HG03439 (cell line): Measurements from ENCODE around the gene RGS9BP.
"Not testable (repeated sequence)": the region's sequence is repeated elsewhere in the genome, so short reads cannot be mapped to it uniquely, and the experiment has no call there.

Experiments
- ATAC-seq: cut with Tn5 transposase; IDR thresholded peaks from one replicate; pipeline ENCODE4 v1.9.1; 2021; ENCODE audit warnings: mild to moderate bottlenecking, moderate library complexity; ENCODE audit not compliant: unreplicated experiment

RGS9BP gene

GRCh38 chr19:32671883-32672593 lies 3.6 kb upstream of the RGS9BP start:
- no peak for ATAC-seq

DNA sequence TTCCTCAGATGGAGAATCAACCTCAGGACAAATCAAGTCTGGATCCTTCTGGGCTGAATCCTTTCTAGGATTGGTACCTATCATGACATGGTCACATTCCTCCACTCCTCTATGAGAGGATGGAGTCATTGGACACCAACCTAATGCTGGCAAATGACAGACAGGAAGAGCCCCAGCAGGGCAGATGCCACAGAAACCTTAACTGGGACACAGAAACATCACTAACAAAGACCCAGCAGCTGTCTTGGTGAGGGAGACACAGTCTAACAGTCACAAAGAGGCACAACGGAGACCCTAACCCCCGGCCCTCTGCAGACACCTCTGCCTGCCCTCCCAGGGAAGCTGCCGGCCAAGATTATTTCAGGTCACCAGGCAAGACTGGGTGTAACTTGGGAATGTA lies 2.8 kb upstream of the RGS9BP start:
- ATAC-seq: no peak

GRCh38 chr19:32673573-32673972 lies 2.1 kb upstream of the RGS9BP start:
- no peak for ATAC-seq

DNA sequence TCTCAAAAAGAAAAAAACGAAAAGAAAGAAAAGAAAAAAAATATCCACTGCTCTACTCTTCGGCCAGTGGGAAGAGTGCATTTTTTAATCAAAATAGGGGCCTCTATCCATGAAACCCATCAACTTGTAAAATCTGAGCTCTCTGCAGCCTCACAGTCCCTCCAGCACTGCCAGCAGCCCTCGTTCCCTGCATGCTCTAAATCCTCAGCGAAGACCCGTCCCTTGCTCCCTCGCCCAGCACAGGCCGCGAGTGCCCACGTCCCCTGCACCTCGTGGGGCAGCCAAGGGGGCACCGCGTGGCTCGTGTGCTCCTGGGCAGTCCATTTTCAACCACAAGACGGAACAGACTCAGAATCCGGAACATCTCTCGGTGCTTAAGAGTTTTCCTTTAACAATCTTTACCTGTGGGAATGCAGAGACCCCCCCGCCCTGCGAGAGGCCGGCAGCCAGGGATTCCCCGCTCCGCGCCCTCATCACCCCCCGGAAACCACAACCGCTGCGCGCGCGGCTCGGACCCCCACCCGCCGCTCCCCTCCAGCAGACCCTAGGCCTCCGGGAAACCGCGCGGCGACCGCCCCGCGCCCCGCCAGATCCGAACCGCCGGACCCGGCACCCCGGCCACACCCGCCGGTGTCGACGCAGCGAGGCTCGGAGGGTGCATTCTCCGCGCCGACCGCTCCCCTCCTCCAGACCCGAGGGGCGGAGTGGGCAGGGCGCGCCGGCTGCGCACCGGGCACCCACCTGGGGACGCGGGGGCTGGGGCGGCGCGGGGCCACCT lies 1.3 kb upstream of the RGS9BP start:
- no peak for ATAC-seq

DNA sequence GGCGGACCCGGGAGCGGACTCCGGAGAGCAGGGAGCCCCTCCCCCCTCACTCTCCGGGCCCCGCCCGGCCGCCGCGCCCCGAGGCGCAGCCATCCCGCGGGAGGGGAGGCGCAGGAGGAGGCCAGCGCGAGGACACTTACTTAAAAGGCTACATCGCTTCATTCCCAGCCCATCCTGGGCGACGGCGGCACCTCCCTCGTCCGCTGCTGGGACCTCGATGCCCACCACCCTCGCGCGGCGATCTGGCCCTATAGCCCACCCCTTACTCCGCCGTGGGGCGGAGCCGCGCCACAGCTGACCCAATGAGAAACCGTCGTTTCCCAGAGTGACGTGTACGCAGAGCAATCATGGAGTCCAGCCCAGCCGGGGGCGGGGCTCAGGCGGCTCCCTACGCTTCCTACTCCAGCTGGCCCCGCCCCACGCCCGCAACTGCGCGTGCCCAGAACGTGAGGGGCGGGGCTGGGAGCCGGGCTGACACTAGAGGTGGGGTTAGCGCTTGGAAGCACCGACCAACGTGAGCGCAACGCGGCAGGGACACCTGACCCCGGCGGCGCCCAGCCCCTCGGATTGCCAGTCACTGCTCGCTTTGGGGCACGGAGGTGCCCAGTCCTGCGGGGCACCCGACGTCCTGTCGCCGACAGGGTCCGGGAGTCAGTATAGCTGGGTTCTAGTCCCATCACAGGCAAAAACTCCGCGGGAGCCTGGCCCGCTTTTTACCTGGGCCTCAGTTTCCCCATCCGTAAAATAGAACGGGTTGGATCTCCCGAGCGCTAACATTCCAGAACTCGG lies 523 bp upstream of the RGS9BP start, which contains the start of gene ANKRD27:
ANKRD27 (minus strand) TSS at position 250 of the 789 bp plus-strand sequence. CDS start 16,165 bp downstream, outside the sequence.
- peak; percentile 97 for ATAC-seq

DNA sequence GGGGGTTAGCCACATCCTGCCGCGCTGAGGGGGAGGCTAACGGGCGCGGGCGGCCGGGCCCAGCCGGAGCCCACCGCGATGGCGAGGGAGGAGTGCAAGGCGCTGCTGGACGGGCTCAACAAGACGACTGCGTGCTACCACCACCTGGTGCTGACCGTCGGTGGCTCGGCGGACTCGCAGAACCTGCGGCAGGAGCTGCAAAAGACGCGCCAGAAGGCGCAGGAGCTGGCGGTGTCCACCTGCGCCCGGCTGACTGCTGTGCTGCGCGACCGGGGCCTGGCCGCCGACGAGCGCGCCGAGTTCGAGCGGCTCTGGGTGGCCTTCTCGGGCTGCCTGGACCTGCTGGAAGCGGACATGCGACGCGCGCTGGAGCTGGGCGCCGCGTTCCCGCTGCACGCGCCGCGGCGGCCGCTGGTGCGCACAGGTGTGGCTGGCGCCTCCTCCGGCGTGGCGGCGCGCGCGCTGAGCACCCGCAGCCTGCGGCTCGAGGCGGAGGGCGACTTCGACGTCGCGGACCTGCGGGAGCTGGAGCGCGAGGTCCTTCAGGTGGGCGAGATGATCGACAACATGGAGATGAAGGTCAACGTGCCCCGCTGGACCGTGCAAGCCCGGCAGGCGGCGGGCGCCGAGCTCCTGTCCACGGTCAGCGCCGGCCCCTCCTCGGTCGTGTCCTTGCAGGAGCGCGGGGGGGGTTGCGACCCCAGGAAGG lies 692 bp downstream of the RGS9BP start:
- ATAC-seq: no peak

DNA sequence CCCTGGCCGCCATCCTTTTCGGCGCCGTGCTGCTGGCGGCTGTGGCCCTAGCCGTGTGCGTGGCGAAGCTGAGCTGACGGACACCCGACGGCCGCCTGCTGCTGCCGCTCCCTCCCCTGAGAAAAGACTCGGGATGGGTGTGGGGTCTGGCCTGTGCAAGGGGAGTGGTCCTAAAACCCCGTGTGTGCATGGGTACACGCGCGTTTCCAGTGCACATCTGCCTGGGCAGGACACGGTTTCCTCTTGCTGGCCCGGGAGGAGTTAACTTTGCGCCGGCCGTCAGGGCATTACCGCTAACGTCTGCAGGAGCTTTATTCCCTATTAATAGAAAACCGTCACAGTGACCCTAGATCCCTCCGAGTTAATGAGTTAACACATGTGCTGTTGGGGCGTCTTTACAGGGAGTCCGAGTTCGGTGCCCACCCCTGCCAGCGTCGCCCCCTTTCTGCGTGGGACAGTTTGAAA lies 1.3 kb downstream of the RGS9BP start:
- ATAC-seq: no peak

DNA sequence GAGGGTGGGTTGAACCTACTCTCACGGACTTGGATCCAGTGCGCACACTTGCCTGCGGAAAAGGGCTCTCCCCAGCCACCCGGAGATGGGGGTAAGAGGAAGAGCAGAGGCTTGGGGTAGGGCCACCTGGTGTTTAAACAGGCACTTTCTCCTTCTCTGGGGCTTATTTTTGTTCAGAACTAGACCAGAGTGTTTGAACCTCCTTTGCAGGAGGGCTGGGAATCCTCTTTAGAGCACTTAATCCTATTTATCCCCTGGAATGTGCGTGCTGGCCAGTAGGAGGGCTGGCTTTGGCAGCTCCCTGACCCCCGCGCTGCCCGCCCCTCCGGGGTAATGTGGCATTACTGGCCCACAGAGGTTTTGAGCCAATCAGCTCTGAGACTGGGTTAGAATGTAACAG lies 2.0 kb downstream of the RGS9BP start:
- no peak for ATAC-seq

GRCh38 chr19:32680986-32681385 lies 5.3 kb downstream of the RGS9BP start:
- ATAC-seq: no peak

- ATAC-seq: no peak
These were observed 6.7 kb downstream of the RGS9BP start for GRCh38 chr19:32682317-32682716.

DNA sequence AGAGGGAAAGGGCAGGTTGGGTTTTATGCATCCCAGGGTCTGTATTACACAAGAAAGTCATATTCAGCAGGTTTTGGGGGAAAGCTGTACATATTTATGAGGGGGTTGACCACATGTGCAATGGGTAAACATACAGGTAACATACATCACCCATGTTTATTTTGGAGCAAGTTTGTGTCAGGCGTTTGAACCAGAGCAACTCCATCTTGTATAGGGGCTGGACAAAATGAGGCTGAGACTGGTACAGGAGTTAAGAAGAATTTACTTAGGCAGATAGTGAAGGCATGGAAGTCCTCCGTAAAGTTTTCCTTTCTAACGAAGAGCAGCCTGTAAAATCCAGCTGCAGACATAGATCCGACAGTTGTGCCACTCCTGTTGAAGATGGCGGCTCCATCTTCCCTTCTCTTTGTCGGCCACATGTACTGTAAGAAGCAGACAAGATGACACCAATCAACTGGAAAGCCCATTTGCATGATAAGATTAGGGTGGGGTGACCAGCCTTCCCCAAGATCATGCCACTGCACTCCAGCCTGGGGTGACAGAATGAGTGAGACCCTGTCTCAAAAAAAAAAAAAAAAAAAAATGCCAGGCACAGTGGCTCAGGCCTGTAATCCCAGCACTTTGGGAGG lies 11.3 kb downstream of the RGS9BP start:
- no peak for ATAC-seq

- ATAC-seq: no peak
These were observed 12.0 kb downstream of the RGS9BP start for GRCh38 chr19:32687681-32688080.

DNA sequence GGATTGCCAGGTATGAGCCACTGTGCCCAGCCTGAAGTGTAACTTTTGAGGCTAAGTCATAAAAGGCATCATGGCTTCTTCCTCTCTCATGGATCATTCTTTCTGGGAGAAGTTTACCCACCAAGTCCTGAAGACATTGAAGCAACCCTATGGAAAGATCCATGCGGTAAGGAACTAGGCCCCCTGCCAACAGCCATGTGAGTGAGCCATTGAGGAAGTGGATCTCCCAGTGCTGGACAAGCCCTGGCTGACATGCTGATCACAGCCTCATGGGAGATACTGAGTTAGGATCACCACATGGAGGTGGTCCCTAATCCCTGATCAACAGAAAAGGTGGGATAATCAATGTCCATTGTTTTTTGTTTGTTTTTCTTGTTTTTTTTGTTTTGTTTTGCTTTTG lies 12.7 kb downstream of the RGS9BP start:
- no peak for ATAC-seq

DNA sequence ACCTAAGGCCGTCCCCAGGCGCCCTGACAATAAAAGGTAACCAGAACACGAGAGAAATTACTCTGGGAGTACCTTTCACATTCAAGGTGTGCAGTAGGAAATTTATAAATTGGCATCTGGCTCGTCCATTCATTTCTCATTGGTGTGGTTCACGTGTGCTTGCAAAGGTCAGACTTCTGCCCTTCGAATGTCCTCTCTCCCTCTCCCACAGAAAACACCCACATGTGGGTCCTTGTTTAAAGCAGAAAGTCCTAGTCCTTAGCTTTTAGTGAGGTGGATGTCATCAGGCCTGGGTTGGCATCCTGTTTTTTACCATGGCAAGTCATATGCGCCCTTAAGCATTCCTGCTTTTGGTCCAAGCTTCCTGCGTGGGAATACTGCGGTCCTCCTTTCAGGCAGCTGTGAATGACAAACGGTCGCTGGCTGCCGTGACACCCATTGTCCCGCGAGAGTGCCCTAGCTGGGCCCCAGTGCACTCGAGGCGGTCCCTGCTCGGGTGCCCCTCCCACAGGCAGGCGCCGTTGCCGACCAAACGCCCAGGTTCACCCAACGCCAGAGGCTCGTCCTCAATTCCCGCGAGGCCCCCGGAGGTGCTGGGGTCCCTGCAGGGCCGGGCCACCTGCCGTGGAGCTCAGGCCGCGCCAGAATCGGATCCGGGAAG lies 15.8 kb downstream of the RGS9BP start, which contains the start of gene NUDT19:
NUDT19 (plus strand) TSS at position 531 of the 661 bp plus-strand sequence. CDS start 140 bp downstream, outside the sequence.
- ATAC-seq: peak; percentile 90

DNA sequence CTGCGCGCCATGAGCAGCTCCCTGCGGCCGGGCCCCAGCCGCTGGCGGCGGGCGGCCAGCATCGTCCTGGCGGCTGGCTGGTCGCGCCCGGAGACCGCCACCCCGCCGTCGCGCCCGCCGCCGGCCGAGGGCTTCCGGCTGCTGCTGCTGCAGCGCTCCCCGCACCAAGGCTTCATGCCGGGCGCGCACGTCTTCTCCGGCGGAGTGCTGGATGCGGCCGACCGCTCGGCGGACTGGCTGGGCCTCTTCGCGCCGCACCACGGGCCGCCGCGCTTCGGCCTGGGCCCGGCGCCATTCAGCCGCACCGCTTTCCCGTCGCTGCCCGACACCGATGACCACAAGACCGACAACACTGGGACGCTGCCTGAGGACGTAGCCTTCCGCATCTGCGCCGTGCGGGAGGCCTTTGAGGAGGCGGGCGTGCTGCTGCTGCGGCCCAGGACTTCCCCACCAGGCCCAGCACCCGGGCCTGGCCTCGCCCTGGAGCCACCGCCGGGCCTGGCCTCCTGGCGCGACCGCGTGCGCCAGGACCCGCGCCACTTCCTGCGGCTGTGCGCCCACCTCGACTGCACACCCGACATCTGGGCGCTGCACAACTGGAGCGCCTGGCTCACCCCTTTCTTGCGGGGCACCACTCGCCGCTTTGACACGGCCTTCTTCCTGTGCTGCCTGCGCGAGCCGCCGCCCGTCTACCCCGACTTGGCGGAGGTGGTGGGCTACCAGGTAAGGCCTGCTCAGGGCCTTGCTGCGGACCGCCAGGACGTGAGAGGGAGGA lies 16.5 kb downstream of the RGS9BP start:
- ATAC-seq: peak; percentile 65

GRCh38 chr19:32692727-32693061 lies 17.0 kb downstream of the RGS9BP start:
- no peak for ATAC-seq

DNA sequence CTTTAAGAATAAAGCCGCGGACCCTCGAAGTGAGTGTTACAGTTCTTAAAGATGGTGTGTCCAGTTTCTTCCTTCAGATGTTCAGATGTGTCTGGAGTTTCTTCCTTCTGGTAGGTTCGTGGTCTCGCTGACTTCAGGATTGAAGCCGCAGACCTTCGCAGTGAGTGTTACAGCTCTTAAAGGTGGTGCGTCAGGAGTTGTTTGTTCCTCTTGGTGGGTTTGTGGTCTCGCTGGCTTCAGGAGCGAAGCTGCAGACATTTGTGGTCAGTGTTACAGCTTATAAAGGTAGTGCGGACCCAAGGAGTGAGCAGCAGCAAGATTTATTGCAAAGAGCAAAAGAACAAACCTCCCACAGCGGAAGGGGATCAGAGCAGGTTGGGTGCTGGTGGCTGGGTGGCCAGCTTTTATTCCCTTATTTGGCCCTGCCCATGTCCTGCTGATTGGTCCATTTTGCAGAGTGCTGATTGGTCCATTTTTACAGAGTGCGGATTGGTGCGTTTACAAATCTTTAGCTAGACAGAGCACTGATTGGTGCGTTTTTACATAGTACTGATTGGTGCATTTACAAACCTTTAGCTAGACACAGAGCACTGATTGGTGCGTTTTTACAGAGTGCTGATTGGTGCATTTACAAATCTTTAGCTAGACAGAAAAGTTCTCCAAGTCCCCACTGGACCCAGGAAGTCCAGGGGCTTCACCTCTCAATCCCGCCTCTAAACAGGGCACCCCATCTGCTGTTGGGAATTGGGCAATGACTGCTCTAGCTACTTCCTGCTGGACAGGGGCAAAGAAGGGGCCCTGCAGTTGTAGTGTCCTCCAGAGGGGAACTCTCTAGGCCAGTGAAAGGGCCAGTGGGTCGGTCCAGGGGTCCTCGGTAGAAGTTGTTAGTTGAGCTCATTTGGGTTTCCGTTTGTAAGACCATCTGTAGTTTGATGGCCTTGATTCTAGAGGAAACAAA lies 17.8 kb downstream of the RGS9BP start:
- not testable (repeated sequence) for ATAC-seq

DNA sequence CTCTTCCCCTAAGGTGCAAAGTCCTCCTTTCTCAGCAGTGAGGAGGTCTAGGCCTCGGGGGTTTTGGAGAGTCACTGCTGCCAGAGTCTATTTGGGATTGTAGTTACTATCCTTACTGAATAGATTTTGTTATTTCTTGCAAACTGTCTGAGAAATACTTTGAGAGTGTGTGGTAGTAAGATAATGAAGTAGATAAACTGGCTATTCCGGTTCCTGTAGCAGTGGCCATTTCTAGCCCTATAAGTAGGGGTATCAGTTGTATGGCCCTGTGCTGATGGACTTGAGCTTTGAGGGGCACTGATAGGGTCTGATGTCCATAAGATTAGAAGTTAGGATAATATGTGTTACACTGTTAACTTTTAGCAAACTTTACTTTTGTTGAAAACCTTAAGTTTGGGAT lies 18.7 kb downstream of the RGS9BP start:
- not testable (repeated sequence) for ATAC-seq
